GM20000 (cell line): ENCODE measurements around the gene CD99.
"Not testable (repeated sequence)": the region's sequence is repeated elsewhere in the genome, so short reads cannot be mapped to it uniquely, and the experiment has no call there.

Source experiments
- DNase-seq: peaks from one replicate; pipeline ENCODE4 v3.0.0; 2012; ENCODE audit warnings: low spot score
- TF ChIP-seq, protein P1 (sequence below): IDR thresholded peaks from 2 replicates; pipeline ENCODE4 v1.5.1; 2012; ENCODE audit warnings: mild to moderate bottlenecking, control low read depth; ENCODE audit errors: extremely low read depth, missing control alignments

The CD99 gene

DNA sequence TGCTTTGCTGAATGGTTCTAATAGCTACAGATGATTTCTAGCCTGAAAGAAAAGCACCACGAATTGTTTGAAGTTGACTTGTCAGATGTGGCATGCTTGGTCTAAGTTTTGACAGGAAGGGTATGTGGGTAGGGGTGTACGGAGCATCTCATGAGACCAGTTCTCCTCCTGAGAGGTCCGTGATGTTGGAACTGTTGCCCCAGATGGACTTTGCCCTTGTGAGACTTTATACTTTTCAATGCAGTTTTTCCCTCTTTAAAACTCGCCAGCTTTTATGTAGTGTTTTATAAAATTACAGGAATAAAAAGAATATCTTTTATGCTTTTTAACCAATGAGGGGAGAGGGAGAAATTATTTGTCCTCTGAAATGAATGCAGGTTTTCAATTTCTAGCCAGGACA lies 44.2 kb downstream of the CD99 start:
- TF ChIP-seq, protein P1, sequence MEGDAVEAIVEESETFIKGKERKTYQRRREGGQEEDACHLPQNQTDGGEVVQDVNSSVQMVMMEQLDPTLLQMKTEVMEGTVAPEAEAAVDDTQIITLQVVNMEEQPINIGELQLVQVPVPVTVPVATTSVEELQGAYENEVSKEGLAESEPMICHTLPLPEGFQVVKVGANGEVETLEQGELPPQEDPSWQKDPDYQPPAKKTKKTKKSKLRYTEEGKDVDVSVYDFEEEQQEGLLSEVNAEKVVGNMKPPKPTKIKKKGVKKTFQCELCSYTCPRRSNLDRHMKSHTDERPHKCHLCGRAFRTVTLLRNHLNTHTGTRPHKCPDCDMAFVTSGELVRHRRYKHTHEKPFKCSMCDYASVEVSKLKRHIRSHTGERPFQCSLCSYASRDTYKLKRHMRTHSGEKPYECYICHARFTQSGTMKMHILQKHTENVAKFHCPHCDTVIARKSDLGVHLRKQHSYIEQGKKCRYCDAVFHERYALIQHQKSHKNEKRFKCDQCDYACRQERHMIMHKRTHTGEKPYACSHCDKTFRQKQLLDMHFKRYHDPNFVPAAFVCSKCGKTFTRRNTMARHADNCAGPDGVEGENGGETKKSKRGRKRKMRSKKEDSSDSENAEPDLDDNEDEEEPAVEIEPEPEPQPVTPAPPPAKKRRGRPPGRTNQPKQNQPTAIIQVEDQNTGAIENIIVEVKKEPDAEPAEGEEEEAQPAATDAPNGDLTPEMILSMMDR = no peak
- no peak for DNase-seq

DNA sequence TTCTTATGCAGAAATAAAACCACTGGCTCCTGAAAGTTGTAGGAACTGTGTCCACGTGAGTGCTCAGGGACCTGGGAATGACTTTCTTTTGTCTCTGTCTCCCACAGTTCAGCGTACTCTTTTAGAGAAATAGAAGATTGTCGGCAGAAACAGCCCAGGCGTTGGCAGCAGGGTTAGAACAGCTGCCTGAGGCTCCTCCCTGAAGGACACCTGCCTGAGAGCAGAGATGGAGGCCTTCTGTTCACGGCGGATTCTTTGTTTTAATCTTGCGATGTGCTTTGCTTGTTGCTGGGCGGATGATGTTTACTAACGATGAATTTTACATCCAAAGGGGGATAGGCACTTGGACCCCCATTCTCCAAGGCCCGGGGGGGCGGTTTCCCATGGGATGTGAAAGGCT lies 49.6 kb downstream of the CD99 start:
- no peak for DNase-seq
- TF ChIP-seq, protein P1 = no peak

DNA sequence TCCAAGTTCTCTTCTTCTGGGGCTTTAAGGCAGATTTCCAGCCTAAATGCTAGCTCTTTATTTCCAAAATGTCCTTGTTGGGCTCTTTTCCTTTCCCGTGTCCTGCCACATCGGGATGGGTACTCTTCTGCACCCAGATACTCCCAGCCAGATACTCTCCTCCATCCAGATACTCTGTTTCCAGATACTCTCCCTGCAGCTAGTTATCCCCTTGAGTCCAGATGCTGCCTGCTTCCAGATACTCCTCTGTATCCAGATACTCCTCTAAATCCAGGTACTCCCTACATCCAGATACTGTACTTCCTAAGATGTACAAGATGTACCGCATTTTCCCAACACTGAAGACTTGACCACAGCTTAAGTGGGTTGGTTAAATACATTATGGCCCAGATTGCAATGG lies 50.3 kb downstream of the CD99 start:
- DNase-seq = no peak
- TF ChIP-seq, protein P1 = no peak

GRCh38 chrX:2746250-2746649 lies 55.2 kb downstream of the CD99 start:
- DNase-seq = not testable (repeated sequence)

GRCh38 chrX:2748171-2748814 lies 57.2 kb downstream of the CD99 start:
- TF ChIP-seq, protein P1 = no peak
- no peak for DNase-seq

DNA sequence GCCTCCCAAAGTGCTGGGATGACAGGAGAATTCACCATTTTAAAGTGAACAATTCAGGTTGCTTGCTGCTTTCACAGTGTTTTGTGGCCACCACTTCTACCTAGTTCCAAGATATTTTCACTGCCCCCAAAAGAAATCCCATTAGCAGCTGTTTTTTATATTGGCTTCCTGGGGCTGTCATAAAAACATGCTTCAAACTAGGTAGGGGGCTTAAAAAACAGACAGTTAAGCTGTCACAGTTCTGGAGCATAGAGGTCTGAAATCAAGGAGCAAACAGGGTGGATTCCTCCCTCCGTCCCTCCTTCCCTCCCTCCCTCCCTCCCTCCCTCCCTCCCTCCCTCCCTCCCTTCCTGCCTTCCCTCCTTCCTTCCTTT lies 57.7 kb downstream of the CD99 start:
- TF ChIP-seq, protein P1 = no peak
- no peak for DNase-seq

GRCh38 chrX:2751291-2751690 lies 60.2 kb downstream of the CD99 start:
- TF ChIP-seq, protein P1 = no peak
- no peak for DNase-seq

DNA sequence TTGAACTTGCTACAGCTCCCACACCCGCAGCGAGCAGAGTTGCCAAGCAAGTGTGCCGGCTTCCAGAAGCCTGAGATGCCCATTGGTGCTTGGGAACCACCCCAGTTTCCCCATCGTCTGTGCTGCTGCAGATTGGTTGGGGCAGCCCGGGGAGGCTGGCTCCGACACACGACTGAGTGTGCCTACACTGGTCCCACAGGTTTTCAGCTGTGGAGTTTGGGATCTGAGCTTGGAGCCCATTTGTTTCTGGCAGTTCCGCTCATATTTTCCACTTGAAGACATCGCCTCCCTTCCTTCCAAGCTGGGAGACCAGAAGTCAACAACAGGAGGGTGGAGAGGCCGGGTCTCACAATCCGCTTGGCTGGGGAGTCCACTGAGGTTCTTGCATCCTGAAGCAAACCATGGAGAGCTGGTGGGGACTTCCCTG lies 60.8 kb downstream of the CD99 start, which contains the start of gene XG:
XG (plus strand) TSS at position 167 of the 427 bp plus-strand sequence; CDS start at position 402, 235 bp downstream.
- DNase-seq = not testable (repeated sequence)

- DNase-seq = not testable (repeated sequence)
Observed at GRCh38 chrX:2752441-2752840, 61.3 kb downstream of the CD99 start.

- DNase-seq = not testable (repeated sequence)
Observed at GRCh38 chrX:2755163-2755715, 64.1 kb downstream of the CD99 start.
